NB4 (cell line): Measurements from ENCODE around the gene SYT2.
A peak's percentile ranks its signal among the peaks of the same experiment; 100 is the strongest.

Source experiments
- DNase-seq: peaks from one replicate; pipeline ENCODE4 v3.0.0; 2010; ENCODE audit warnings: low read depth
- H3K4me3 ChIP-seq: one replicate; pipeline ENCODE4 v1.5.1; 2011; ENCODE audit warnings: mild to moderate bottlenecking, low read depth, low read length, moderate library complexity
- MYC ChIP-seq: IDR thresholded peaks from 2 replicates; pipeline ENCODE4 v1.6.1; 2011; ENCODE audit warnings: low read depth, low read length
- POLR2A ChIP-seq: IDR thresholded peaks from 2 replicates; pipeline ENCODE4 v1.6.1; 2011; ENCODE audit warnings: mild to moderate bottlenecking; ENCODE audit not compliant: insufficient read length; ENCODE audit errors: extremely low read depth
- TF ChIP-seq, protein P1 (sequence below): IDR thresholded peaks from 2 replicates; pipeline ENCODE4 v1.6.1; 2011; ENCODE audit warnings: low read depth, low read length
- TF ChIP-seq, protein P2 (sequence below): IDR thresholded peaks from one replicate; pipeline ENCODE4 v1.5.1; 2012; ENCODE audit warnings: low read depth, low read length

SYT2 gene

DNA sequence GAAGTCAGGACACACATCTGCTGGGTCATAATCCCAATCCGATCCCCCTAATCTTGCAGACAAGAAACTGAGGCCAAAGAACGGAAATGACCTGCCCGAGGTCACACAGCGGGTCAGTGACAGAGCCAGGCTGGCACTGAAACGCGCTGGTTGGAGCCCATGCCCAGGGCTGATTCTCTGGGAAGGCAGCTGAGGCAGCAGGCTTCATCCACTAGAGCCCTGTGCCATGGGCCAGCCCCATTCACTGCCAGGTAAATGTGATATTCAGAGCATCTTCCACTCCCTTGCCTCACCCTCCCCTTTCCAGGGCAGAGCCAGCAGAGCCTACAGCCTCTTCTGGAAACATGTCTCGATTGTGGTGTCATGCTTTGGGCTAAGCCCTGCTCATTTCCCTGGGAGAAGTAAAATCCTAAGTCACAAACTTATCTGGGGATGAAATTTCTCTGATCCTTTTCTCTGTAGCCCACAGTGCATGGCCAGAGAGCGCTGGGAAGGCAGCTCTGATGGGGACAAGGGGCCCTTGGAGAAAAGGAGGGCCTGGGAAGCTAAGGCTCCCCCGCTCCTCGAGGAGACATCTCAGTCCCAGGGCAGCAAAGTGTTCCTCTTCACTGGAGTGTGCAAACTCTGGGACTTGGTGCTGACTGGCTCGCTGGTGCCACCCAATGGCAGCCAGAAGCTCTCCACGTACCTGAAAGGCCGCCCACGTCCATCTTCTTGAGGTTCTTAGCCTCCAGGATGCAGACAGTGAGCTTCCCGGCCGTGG, 110.4 kb downstream of the SYT2 start:
- peak; percentile 74 for DNase-seq
- no peak overlapping the region for H3K4me3 ChIP-seq
- TF ChIP-seq, protein P1, sequence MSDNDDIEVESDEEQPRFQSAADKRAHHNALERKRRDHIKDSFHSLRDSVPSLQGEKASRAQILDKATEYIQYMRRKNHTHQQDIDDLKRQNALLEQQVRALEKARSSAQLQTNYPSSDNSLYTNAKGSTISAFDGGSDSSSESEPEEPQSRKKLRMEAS: no peak
- TF ChIP-seq, protein P2, sequence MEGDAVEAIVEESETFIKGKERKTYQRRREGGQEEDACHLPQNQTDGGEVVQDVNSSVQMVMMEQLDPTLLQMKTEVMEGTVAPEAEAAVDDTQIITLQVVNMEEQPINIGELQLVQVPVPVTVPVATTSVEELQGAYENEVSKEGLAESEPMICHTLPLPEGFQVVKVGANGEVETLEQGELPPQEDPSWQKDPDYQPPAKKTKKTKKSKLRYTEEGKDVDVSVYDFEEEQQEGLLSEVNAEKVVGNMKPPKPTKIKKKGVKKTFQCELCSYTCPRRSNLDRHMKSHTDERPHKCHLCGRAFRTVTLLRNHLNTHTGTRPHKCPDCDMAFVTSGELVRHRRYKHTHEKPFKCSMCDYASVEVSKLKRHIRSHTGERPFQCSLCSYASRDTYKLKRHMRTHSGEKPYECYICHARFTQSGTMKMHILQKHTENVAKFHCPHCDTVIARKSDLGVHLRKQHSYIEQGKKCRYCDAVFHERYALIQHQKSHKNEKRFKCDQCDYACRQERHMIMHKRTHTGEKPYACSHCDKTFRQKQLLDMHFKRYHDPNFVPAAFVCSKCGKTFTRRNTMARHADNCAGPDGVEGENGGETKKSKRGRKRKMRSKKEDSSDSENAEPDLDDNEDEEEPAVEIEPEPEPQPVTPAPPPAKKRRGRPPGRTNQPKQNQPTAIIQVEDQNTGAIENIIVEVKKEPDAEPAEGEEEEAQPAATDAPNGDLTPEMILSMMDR: peak; percentile 71
- TF ChIP-seq MYC (no peak), POLR2A (no peak)

GRCh38 chr1:202597090-202597761, 113.0 kb downstream of the SYT2 start:
- DNase-seq: no peak
- TF ChIP-seq, protein P2: no peak
- TF ChIP-seq MYC: no peak
- no peak for TF ChIP-seq POLR2A
- TF ChIP-seq, protein P1: no peak

GRCh38 chr1:202596638-202597037, 113.6 kb downstream of the SYT2 start:
- DNase-seq: no peak
- TF ChIP-seq MYC: no peak
- H3K4me3 ChIP-seq: no peak overlapping the region

More at GRCh38 chr1:202597090-202597761, 113.0 kb downstream of the SYT2 start:
- H3K4me3 ChIP-seq: no peak overlapping the region

- no peak for TF ChIP-seq MYC
- TF ChIP-seq POLR2A: no peak
- TF ChIP-seq, protein P2: no peak
- TF ChIP-seq, protein P1: no peak
- no peak for DNase-seq
- H3K4me3 ChIP-seq: no peak overlapping the region
Measured at GRCh38 chr1:202593845-202594244, 116.4 kb downstream of the SYT2 start.

- DNase-seq: no peak
- no peak overlapping the region for H3K4me3 ChIP-seq
- TF ChIP-seq MYC: no peak
- TF ChIP-seq POLR2A: no peak
- TF ChIP-seq, protein P2: no peak
- TF ChIP-seq, protein P1: no peak
Measured at GRCh38 chr1:202592146-202592545, 118.1 kb downstream of the SYT2 start.

- H3K4me3 ChIP-seq: no peak overlapping the region
- no peak for DNase-seq
- TF ChIP-seq MYC (no peak), POLR2A (no peak)
- TF ChIP-seq, protein P2: no peak
- TF ChIP-seq, protein P1: no peak
Measured at GRCh38 chr1:202591515-202591914, 118.7 kb downstream of the SYT2 start.
